GM23338 (cell line): Measurements from ENCODE around the gene NUBPL. TPM values are rescaled to one million over a fixed set of nuclear protein-coding genes. Genes with fewer than 3 reads are reported as not detected.

Experiments
- ATAC-seq: fragments of 200-7000 bp; cut with Tn5 transposase; 3 replicates; pipeline ENCODE4 v1.9.1; 2020
- DNase-seq: peaks from one replicate; pipeline ENCODE4 v3.0.0-alpha.2; 2015; ENCODE audit warnings: low spot score
- H2AFZ ChIP-seq: fragments of 200-600 bp; sonication (generic); 2 replicates; pipeline ENCODE4 v1.8.0; 2016; ENCODE audit warnings: antibody characterized with exemption, mild to moderate bottlenecking, moderate library complexity
- H3F3A ChIP-seq: fragments of 200-600 bp; sonication (generic); replicated peaks from 2 replicates; pipeline ENCODE4 v1.8.0; 2017; ENCODE audit warnings: antibody characterized with exemption, mixed run types, low read depth
- H3K27ac ChIP-seq: fragments of 200-600 bp; sonication (generic); 2 replicates; pipeline ENCODE4 v1.6.1; 2016; ENCODE audit warnings: low read depth
- H3K27me3 ChIP-seq: fragments of 200-600 bp; sonication (generic); 2 replicates; pipeline ENCODE4 v1.8.0; 2016; ENCODE audit warnings: mild to moderate bottlenecking, mixed run types, moderate library complexity; ENCODE audit not compliant: insufficient read depth
- H3K36me3 ChIP-seq: fragments of 200-600 bp; sonication (generic); 2 replicates; pipeline ENCODE4 v1.8.0; 2016; ENCODE audit warnings: mild to moderate bottlenecking; ENCODE audit not compliant: insufficient read depth
- H3K4me1 ChIP-seq: fragments of 200-600 bp; sonication (generic); 2 replicates; pipeline ENCODE4 v1.8.0; 2016; ENCODE audit warnings: mild to moderate bottlenecking, moderate library complexity; ENCODE audit not compliant: insufficient read depth
- H3K4me2 ChIP-seq: fragments of 200-600 bp; sonication (generic); 2 replicates; pipeline ENCODE4 v1.7.1; 2017; ENCODE audit warnings: mixed run types
- H3K4me3 ChIP-seq: fragments of 200-600 bp; sonication (generic); 2 replicates; pipeline ENCODE4 v1.6.1; 2016; ENCODE audit warnings: mixed run types
- H3K79me2 ChIP-seq: fragments of 200-600 bp; sonication (generic); replicated peaks from 2 replicates; pipeline ENCODE4 v1.8.0; 2017; ENCODE audit warnings: mild to moderate bottlenecking; ENCODE audit not compliant: insufficient read depth
- H3K9me2 ChIP-seq: fragments of 200-600 bp; sonication (generic); 2 replicates; pipeline ENCODE4 v1.8.0; 2017; ENCODE audit not compliant: insufficient read depth
- H4K20me1 ChIP-seq: fragments of 200-600 bp; sonication (generic); replicated peaks from 2 replicates; pipeline ENCODE4 v1.8.0; 2017; ENCODE audit warnings: mild to moderate bottlenecking; ENCODE audit not compliant: insufficient read depth
- H3K27ac Mint-ChIP-seq: 2 replicates; pipeline ENCODE4 v1.8.0; 2020; ENCODE audit warnings: inconsistent platforms, mild to moderate bottlenecking, moderate library complexity, mixed read lengths
- H3K27me3 Mint-ChIP-seq: 3 replicates; pipeline ENCODE4 v1.8.0; 2022; ENCODE audit warnings: low read depth, mild to moderate bottlenecking, moderate library complexity, mixed read lengths, inconsistent platforms; ENCODE audit not compliant: insufficient read depth, poor library complexity
- H3K36me3 Mint-ChIP-seq: 3 replicates; pipeline ENCODE4 v1.8.0; 2021; ENCODE audit warnings: low read depth, mild to moderate bottlenecking, inconsistent platforms, moderate library complexity, mixed read lengths
- H3K4me1 Mint-ChIP-seq: 3 replicates; pipeline ENCODE4 v1.8.0; 2020; ENCODE audit warnings: mild to moderate bottlenecking, inconsistent platforms, mixed read lengths
- H3K4me3 Mint-ChIP-seq: 3 replicates; pipeline ENCODE4 v1.8.0; 2021; ENCODE audit warnings: moderate library complexity, mild to moderate bottlenecking, inconsistent platforms, mixed read lengths
- H3K9me3 Mint-ChIP-seq: 3 replicates; pipeline ENCODE4 v1.8.0; 2020; ENCODE audit warnings: moderate library complexity, mild to moderate bottlenecking, inconsistent platforms, mixed read lengths
- CREB1 ChIP-seq: fragments of 250-450 bp; sonication (Bioruptor Pico); IDR thresholded peaks from 2 replicates; pipeline ENCODE4 v1.5.0; 2020; ENCODE audit warnings: low read depth, mild to moderate bottlenecking, moderate library complexity
- EZH2 ChIP-seq: fragments of 200-600 bp; sonication (generic); IDR thresholded peaks from one replicate; pipeline ENCODE4 v1.8.0; 2017; ENCODE audit warnings: antibody characterized with exemption, mild to moderate bottlenecking, low read depth; ENCODE audit not compliant: unreplicated experiment
- EZH2phosphoT487 ChIP-seq: fragments of 200-600 bp; sonication (generic); IDR thresholded peaks from one replicate; pipeline ENCODE4 v1.8.1; 2018; ENCODE audit warnings: antibody characterized with exemption; ENCODE audit not compliant: unreplicated experiment
- JUNB ChIP-seq: IDR thresholded peaks from one replicate; pipeline ENCODE4 v1.6.1; 2016; ENCODE audit warnings: antibody characterized with exemption; ENCODE audit not compliant: unreplicated experiment
- NANOG ChIP-seq: IDR thresholded peaks from 2 replicates; pipeline ENCODE4 v1.6.1; 2016; ENCODE audit warnings: antibody characterized with exemption, borderline replicate concordance
- POLR2AphosphoS5 ChIP-seq: IDR thresholded peaks from 2 replicates; pipeline ENCODE4 v1.6.1; 2016; ENCODE audit warnings: antibody characterized with exemption, low read depth
- STAT1 ChIP-seq: IDR thresholded peaks from one replicate; pipeline ENCODE4 v1.6.1; 2016; ENCODE audit warnings: antibody characterized with exemption; ENCODE audit not compliant: unreplicated experiment
- ZNF114 ChIP-seq: fragments of 250-450 bp; sonication (Bioruptor Pico); IDR thresholded peaks from 2 replicates; pipeline ENCODE4 v1.5.0; 2020; ENCODE audit warnings: mild to moderate bottlenecking, moderate library complexity
- ZNF331 ChIP-seq: fragments of 250-450 bp; sonication (Bioruptor Pico); IDR thresholded peaks from 2 replicates; pipeline ENCODE4 v1.5.0; 2020; ENCODE audit warnings: low read depth, mild to moderate bottlenecking, moderate library complexity
- polyA plus RNA-seq: library from polyadenylated mRNA; unstranded; fragments of >200 nt; fragmentation: Nextera tagmentation; extraction: Ambion mirVana; gene quantifications from 2 replicates; pipeline ENCODE4 v1.2.1, GENCODE V29; 2016
- total RNA-seq: library from RNA; depleted of rRNA; stranded (reverse); fragments of >200 nt; shearing (Covaris generic); gene quantifications from 2 replicates; pipeline ENCODE4 v1.2.3, GENCODE V29; 2014
- TF ChIP-seq, protein P1 (sequence below), 2 experiments: fragments of 200-600 bp in 1 of 2; sonication (generic) in 1 of 2; conservative IDR thresholded peaks; 2 replicates each; pipeline versions ENCODE4 v1.5.1 to v1.6.1; 2016 to 2017; ENCODE audit warnings: antibody characterized with exemption in 2 of 2, low read depth in 2 of 2, mild to moderate bottlenecking in 2 of 2, moderate library complexity in 1 of 2
- TF ChIP-seq, protein P2 (sequence below): IDR thresholded peaks from one replicate; pipeline ENCODE4 v1.6.1; 2018; ENCODE audit warnings: antibody characterized with exemption; ENCODE audit not compliant: unreplicated experiment
- TF ChIP-seq, protein P3 (sequence below): IDR thresholded peaks from 2 replicates; pipeline ENCODE4 v1.6.1; 2016; ENCODE audit warnings: antibody characterized with exemption
- TF ChIP-seq, protein P4 (sequence below): fragments of 250-450 bp; sonication (Bioruptor Pico); IDR thresholded peaks from 2 replicates; pipeline ENCODE4 v1.5.0; 2020; ENCODE audit warnings: mild to moderate bottlenecking, moderate library complexity

The NUBPL gene
- total and polyA plus RNA-seq, 2 experiments from 2014 or later = 6.1 to 20.7 TPM

DNA sequence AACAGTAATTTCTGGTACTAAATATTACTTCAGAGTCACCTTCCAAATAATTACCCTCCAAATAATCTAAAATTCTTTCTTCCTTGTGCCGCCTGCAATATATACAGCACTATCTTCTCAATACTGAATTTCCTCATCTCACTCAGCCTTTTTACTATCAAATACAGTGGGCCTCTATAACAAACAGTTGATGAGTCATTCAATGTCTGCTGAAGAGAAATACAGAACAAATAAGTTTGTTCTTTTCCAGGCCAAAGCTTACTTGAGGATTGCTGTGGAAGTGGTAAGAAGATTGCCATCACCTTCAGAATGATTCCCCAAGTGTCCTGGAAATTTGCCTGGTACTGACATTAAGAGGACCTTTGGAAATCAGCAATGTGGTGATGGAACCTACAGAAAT is 297.7 kb downstream of the NUBPL start:
- H3K36me3 Mint-ChIP-seq = peaks cover 6% of the 10 kb centered on the region; the same call in 2 of the 3 replicates
- ATAC-seq (no peak), DNase-seq (no peak)
- H3K4me3 Mint-ChIP-seq = no peak overlapping the region
- 0 out of 2 replicates have a peak, but pooled peaks cover 4% of the 10 kb centered on the region for H3K9me2 ChIP-seq
- no peaks in the 10 kb centered on the region for H4K20me1 ChIP-seq
- H2AFZ ChIP-seq = no peak overlapping the region
- no peaks in the 10 kb centered on the region for H3F3A ChIP-seq
- no peak overlapping the region for H3K27ac ChIP-seq
- no peaks in the 10 kb centered on the region for H3K4me1 ChIP-seq
- no peak overlapping the region for H3K4me3 ChIP-seq
- no peaks in the 10 kb centered on the region for H3K27me3 ChIP-seq
- no peaks in the 10 kb centered on the region for H3K4me1 Mint-ChIP-seq
- H3K79me2 ChIP-seq = no peaks in the 10 kb centered on the region
- H3K27ac Mint-ChIP-seq = no peak overlapping the region
- H3K4me2 ChIP-seq = no peak overlapping the region
- H3K27me3 Mint-ChIP-seq = no peaks in the 10 kb centered on the region
- H3K36me3 ChIP-seq = 0 out of 2 replicates have a peak, but pooled peaks cover 3% of the 10 kb centered on the region
- H3K9me3 Mint-ChIP-seq = peaks cover 7% of the 10 kb centered on the region; the same call in 2 of the 3 replicates
- TF ChIP-seq CREB1 (CRISPR knock-in tag) = no peak
- no peak for TF ChIP-seq STAT1
- TF ChIP-seq, protein P1, sequence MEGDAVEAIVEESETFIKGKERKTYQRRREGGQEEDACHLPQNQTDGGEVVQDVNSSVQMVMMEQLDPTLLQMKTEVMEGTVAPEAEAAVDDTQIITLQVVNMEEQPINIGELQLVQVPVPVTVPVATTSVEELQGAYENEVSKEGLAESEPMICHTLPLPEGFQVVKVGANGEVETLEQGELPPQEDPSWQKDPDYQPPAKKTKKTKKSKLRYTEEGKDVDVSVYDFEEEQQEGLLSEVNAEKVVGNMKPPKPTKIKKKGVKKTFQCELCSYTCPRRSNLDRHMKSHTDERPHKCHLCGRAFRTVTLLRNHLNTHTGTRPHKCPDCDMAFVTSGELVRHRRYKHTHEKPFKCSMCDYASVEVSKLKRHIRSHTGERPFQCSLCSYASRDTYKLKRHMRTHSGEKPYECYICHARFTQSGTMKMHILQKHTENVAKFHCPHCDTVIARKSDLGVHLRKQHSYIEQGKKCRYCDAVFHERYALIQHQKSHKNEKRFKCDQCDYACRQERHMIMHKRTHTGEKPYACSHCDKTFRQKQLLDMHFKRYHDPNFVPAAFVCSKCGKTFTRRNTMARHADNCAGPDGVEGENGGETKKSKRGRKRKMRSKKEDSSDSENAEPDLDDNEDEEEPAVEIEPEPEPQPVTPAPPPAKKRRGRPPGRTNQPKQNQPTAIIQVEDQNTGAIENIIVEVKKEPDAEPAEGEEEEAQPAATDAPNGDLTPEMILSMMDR (conservative IDR thresholded peaks at IDR 0.05; ENCODE audit: low read depth in 2 of 2) = no peak
- TF ChIP-seq ZNF114 (CRISPR knock-in tag) = no peak
- TF ChIP-seq, protein P2, sequence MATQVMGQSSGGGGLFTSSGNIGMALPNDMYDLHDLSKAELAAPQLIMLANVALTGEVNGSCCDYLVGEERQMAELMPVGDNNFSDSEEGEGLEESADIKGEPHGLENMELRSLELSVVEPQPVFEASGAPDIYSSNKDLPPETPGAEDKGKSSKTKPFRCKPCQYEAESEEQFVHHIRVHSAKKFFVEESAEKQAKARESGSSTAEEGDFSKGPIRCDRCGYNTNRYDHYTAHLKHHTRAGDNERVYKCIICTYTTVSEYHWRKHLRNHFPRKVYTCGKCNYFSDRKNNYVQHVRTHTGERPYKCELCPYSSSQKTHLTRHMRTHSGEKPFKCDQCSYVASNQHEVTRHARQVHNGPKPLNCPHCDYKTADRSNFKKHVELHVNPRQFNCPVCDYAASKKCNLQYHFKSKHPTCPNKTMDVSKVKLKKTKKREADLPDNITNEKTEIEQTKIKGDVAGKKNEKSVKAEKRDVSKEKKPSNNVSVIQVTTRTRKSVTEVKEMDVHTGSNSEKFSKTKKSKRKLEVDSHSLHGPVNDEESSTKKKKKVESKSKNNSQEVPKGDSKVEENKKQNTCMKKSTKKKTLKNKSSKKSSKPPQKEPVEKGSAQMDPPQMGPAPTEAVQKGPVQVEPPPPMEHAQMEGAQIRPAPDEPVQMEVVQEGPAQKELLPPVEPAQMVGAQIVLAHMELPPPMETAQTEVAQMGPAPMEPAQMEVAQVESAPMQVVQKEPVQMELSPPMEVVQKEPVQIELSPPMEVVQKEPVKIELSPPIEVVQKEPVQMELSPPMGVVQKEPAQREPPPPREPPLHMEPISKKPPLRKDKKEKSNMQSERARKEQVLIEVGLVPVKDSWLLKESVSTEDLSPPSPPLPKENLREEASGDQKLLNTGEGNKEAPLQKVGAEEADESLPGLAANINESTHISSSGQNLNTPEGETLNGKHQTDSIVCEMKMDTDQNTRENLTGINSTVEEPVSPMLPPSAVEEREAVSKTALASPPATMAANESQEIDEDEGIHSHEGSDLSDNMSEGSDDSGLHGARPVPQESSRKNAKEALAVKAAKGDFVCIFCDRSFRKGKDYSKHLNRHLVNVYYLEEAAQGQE = no peak
- no peak for TF ChIP-seq ZNF331 (CRISPR knock-in tag)
- TF ChIP-seq, protein P3, sequence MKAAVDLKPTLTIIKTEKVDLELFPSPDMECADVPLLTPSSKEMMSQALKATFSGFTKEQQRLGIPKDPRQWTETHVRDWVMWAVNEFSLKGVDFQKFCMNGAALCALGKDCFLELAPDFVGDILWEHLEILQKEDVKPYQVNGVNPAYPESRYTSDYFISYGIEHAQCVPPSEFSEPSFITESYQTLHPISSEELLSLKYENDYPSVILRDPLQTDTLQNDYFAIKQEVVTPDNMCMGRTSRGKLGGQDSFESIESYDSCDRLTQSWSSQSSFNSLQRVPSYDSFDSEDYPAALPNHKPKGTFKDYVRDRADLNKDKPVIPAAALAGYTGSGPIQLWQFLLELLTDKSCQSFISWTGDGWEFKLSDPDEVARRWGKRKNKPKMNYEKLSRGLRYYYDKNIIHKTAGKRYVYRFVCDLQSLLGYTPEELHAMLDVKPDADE = no peak
- no peak for TF ChIP-seq EZH2
- TF ChIP-seq, protein P4, sequence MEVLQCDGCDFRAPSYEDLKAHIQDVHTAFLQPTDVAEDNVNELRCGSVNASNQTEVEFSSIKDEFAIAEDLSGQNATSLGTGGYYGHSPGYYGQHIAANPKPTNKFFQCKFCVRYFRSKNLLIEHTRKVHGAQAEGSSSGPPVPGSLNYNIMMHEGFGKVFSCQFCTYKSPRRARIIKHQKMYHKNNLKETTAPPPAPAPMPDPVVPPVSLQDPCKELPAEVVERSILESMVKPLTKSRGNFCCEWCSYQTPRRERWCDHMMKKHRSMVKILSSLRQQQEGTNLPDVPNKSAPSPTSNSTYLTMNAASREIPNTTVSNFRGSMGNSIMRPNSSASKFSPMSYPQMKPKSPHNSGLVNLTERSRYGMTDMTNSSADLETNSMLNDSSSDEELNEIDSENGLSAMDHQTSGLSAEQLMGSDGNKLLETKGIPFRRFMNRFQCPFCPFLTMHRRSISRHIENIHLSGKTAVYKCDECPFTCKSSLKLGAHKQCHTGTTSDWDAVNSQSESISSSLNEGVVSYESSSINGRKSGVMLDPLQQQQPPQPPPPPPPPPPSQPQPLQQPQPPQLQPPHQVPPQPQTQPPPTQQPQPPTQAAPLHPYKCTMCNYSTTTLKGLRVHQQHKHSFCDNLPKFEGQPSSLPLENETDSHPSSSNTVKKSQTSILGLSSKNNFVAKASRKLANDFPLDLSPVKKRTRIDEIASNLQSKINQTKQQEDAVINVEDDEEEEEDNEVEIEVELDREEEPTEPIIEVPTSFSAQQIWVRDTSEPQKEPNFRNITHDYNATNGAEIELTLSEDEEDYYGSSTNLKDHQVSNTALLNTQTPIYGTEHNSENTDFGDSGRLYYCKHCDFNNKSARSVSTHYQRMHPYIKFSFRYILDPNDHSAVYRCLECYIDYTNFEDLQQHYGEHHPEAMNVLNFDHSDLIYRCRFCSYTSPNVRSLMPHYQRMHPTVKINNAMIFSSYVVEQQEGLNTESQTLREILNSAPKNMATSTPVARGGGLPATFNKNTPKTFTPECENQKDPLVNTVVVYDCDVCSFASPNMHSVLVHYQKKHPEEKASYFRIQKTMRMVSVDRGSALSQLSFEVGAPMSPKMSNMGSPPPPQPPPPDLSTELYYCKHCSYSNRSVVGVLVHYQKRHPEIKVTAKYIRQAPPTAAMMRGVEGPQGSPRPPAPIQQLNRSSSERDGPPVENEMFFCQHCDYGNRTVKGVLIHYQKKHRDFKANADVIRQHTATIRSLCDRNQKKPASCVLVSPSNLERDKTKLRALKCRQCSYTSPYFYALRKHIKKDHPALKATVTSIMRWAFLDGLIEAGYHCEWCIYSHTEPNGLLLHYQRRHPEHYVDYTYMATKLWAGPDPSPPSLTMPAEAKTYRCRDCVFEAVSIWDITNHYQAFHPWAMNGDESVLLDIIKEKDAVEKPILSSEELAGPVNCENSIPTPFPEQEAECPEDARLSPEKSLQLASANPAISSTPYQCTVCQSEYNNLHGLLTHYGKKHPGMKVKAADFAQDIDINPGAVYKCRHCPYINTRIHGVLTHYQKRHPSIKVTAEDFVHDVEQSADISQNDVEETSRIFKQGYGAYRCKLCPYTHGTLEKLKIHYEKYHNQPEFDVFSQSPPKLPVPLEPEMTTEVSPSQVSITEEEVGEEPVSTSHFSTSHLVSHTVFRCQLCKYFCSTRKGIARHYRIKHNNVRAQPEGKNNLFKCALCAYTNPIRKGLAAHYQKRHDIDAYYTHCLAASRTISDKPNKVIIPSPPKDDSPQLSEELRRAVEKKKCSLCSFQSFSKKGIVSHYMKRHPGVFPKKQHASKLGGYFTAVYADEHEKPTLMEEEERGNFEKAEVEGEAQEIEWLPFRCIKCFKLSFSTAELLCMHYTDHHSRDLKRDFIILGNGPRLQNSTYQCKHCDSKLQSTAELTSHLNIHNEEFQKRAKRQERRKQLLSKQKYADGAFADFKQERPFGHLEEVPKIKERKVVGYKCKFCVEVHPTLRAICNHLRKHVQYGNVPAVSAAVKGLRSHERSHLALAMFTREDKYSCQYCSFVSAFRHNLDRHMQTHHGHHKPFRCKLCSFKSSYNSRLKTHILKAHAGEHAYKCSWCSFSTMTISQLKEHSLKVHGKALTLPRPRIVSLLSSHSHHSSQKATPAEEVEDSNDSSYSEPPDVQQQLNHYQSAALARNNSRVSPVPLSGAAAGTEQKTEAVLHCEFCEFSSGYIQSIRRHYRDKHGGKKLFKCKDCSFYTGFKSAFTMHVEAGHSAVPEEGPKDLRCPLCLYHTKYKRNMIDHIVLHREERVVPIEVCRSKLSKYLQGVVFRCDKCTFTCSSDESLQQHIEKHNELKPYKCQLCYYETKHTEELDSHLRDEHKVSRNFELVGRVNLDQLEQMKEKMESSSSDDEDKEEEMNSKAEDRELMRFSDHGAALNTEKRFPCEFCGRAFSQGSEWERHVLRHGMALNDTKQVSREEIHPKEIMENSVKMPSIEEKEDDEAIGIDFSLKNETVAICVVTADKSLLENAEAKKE (CRISPR knock-in tag) = no peak
- TF ChIP-seq EZH2phosphoT487 = no peak
- TF ChIP-seq NANOG = no peak
- no peak for TF ChIP-seq POLR2AphosphoS5
- TF ChIP-seq JUNB = no peak
